Keratinocyte (primary cell): ENCODE measurements around the gene TSHZ3.

Experiments used
- EZH2 ChIP-seq: IDR thresholded peaks from one replicate; pipeline ENCODE4 v1.6.1; 2012; ENCODE audit warnings: inconsistent platforms, mild to moderate bottlenecking, low read length, moderate library complexity
- TF ChIP-seq, protein P1 (sequence below), 3 experiments: IDR thresholded peaks in 1 of 3; conservative IDR thresholded peaks in 1 of 3; optimal IDR thresholded peaks in 1 of 3; 2 replicates in 2 of 3; 3 replicates in 1 of 3; pipeline versions ENCODE3 to v1.5.1; 2011; ENCODE audit warnings: low read length in 3 of 3, mild to moderate bottlenecking in 3 of 3, moderate library complexity in 2 of 3, control low read depth in 1 of 3, inconsistent platforms in 1 of 3; ENCODE audit not compliant: insufficient read depth in 2 of 3; ENCODE audit errors: extremely low read depth in 1 of 3

DNA sequence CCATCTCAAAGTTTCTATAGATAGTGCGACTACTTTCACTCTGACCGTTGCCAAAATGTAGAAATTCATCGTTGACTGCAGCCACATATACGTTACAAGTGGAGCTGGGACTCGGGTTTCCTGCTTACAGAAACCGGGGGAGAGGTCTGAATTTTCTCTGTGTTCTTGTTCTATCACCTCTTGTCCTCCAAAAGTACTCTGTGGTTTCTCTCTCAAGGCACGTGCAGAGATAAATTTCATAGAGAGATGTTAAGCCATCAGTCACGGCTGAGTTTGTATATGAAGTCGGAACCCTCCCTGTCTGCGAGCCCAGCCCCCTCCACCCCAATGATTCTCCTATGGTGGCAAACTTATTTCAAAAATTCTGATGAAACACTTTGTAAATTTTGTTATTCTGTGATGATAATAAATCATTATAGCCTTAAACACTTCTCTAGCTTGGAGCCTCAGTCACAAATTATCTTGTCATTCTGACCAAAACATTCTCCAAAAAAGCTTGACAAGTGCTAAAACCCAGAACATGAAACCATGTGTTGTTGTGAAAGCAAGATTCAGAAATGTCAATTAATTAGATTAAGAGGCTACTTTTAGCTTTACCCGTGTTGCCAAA is 87.5 kb downstream of the TSHZ3 start:
- TF ChIP-seq, protein P1, sequence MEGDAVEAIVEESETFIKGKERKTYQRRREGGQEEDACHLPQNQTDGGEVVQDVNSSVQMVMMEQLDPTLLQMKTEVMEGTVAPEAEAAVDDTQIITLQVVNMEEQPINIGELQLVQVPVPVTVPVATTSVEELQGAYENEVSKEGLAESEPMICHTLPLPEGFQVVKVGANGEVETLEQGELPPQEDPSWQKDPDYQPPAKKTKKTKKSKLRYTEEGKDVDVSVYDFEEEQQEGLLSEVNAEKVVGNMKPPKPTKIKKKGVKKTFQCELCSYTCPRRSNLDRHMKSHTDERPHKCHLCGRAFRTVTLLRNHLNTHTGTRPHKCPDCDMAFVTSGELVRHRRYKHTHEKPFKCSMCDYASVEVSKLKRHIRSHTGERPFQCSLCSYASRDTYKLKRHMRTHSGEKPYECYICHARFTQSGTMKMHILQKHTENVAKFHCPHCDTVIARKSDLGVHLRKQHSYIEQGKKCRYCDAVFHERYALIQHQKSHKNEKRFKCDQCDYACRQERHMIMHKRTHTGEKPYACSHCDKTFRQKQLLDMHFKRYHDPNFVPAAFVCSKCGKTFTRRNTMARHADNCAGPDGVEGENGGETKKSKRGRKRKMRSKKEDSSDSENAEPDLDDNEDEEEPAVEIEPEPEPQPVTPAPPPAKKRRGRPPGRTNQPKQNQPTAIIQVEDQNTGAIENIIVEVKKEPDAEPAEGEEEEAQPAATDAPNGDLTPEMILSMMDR (optimal IDR thresholded peaks at IDR 0.05 in 1 of 3, IDR thresholded peaks at IDR 0.05 in 1 of 3, conservative IDR thresholded peaks at IDR 0.05 in 1 of 3; ENCODE audit: extremely low read depth in 1 of 3, insufficient read depth in 2 of 3, low read length in 3 of 3), result no peak
- TF ChIP-seq EZH2, result no peak
